Liver (tissue), 3 donors: Measurements from ENCODE around the gene KRTAP5-2.

Experiments
- ATF3 ChIP-seq: IDR thresholded peaks from 2 replicates; pipeline ENCODE4 v1.6.1; 2016; ENCODE audit warnings: antibody characterized with exemption
- CTCF ChIP-seq: fragments of 150-350 bp; IDR thresholded peaks from 2 replicates; pipeline ENCODE4 v1.5.1; 2017; ENCODE audit warnings: improper control_type of control experiment, low read depth, low read length; ENCODE audit not compliant: missing input control
- HNF4A ChIP-seq, 2 donors: conservative IDR thresholded peaks; 2 replicates each; pipeline ENCODE4 v1.6.1; 2016; ENCODE audit warnings: antibody characterized with exemption in 2 of 2, mild to moderate bottlenecking in 2 of 2
- MAX ChIP-seq: IDR thresholded peaks from 2 replicates; pipeline ENCODE4 v1.6.1; 2016; ENCODE audit warnings: antibody characterized with exemption
- REST ChIP-seq: IDR thresholded peaks from 2 replicates; pipeline ENCODE4 v1.6.1; 2016; ENCODE audit warnings: antibody characterized with exemption, mild to moderate bottlenecking
- SP1 ChIP-seq: IDR thresholded peaks from 2 replicates; pipeline ENCODE4 v1.6.1; 2018; ENCODE audit warnings: antibody characterized with exemption, mild to moderate bottlenecking
- TAF1 ChIP-seq: conservative IDR thresholded peaks from 2 replicates; pipeline ENCODE4 v1.6.1; 2016; ENCODE audit warnings: antibody characterized with exemption, mild to moderate bottlenecking
- YY1 ChIP-seq: IDR thresholded peaks from 2 replicates; pipeline ENCODE4 v1.6.1; 2016; ENCODE audit warnings: antibody characterized with exemption, mild to moderate bottlenecking
- donor health status: healthy.
- donor health status: healthy.

GRCh38 chr11:1639102-1639620 lies 41.1 kb upstream of the KRTAP5-2 start:
- TF ChIP-seq CTCF (no peak), SP1 (no peak), TAF1 (no peak), YY1 (no peak), MAX (no peak), REST (no peak), HNF4A (conservative IDR thresholded peaks at IDR 0.05) (no peak), ATF3 (no peak)
